H9 (cell line): ENCODE measurements around the gene RNF213. TPM values are rescaled to one million over a fixed set of nuclear protein-coding genes. Genes with fewer than 3 reads are reported as not detected.

Source experiments
- DNase-seq: peaks from one replicate; pipeline ENCODE4 v3.0.0-alpha.2; 2017
- H2AFZ ChIP-seq: one replicate; pipeline ENCODE4 v1.6.1; 2013; ENCODE audit warnings: mild to moderate bottlenecking, low read length, control low read depth, moderate library complexity
- H2AK5ac ChIP-seq: 2 replicates; pipeline ENCODE4 v1.6.1; 2013; ENCODE audit warnings: low read length, control low read depth, mixed read lengths; ENCODE audit not compliant: insufficient read length
- H2BK120ac ChIP-seq: one replicate; pipeline ENCODE4 v1.6.1; 2013; ENCODE audit warnings: low read depth, mild to moderate bottlenecking, low read length, control low read depth, inconsistent platforms; ENCODE audit not compliant: poor library complexity, severe bottlenecking
- H2BK12ac ChIP-seq: 2 replicates; pipeline ENCODE4 v1.6.1; 2013; ENCODE audit warnings: low read length, control low read depth, mixed read lengths, low read depth; ENCODE audit not compliant: insufficient read length
- H2BK15ac ChIP-seq: 2 replicates; pipeline ENCODE4 v1.6.1; 2013; ENCODE audit warnings: low read depth, low read length, control low read depth
- H2BK20ac ChIP-seq: one replicate; pipeline ENCODE4 v1.6.1; 2013; ENCODE audit warnings: low read depth, mild to moderate bottlenecking, low read length, control low read depth, inconsistent platforms; ENCODE audit not compliant: poor library complexity, severe bottlenecking
- H2BK5ac ChIP-seq: 2 replicates; pipeline ENCODE4 v1.6.1; 2013; ENCODE audit warnings: low read length, control low read depth, mixed read lengths; ENCODE audit not compliant: insufficient read length
- H3K14ac ChIP-seq: 2 replicates; pipeline ENCODE4 v1.6.1; 2013; ENCODE audit warnings: low read length, control low read depth; ENCODE audit not compliant: insufficient read depth
- H3K18ac ChIP-seq: 2 replicates; pipeline ENCODE4 v1.6.1; 2013; ENCODE audit warnings: low read depth, mild to moderate bottlenecking, mixed read lengths, low read length, control low read depth; ENCODE audit not compliant: insufficient read length
- H3K23ac ChIP-seq: 2 replicates; pipeline ENCODE4 v1.6.1; 2013; ENCODE audit warnings: low read length, control low read depth, mixed read lengths, low read depth; ENCODE audit not compliant: insufficient read length
- H3K23me2 ChIP-seq: 2 replicates; pipeline ENCODE4 v1.6.1; 2013; ENCODE audit warnings: low read depth, mild to moderate bottlenecking, mixed read lengths, low read length, control low read depth; ENCODE audit not compliant: insufficient read length, poor library complexity, severe bottlenecking
- H3K27ac ChIP-seq: 2 replicates; pipeline ENCODE4 v1.5.1; 2013; ENCODE audit warnings: low read length, control low read depth, mixed read lengths, low read depth; ENCODE audit not compliant: insufficient read length
- H3K27me3 ChIP-seq: 2 replicates; pipeline ENCODE4 v1.6.1; 2013; ENCODE audit warnings: low read length, control low read depth, inconsistent platforms; ENCODE audit not compliant: insufficient read depth
- H3K4ac ChIP-seq: 2 replicates; pipeline ENCODE4 v1.6.1; 2013; ENCODE audit warnings: low read depth, mild to moderate bottlenecking, control low read depth, inconsistent platforms, low read length, moderate library complexity
- H3K4me1 ChIP-seq: 2 replicates; pipeline ENCODE4 v1.6.1; 2013; ENCODE audit warnings: low read length, control low read depth, inconsistent platforms; ENCODE audit not compliant: insufficient read depth
- H3K4me2 ChIP-seq: 2 replicates; pipeline ENCODE4 v1.6.1; 2013; ENCODE audit warnings: low read length, control low read depth, mixed read lengths; ENCODE audit not compliant: insufficient read length, insufficient read depth
- H3K56ac ChIP-seq: 2 replicates; pipeline ENCODE4 v1.6.1; 2013; ENCODE audit warnings: low read depth, mild to moderate bottlenecking, mixed read lengths, low read length, control low read depth; ENCODE audit not compliant: insufficient read length
- H3K79me1 ChIP-seq: 2 replicates; pipeline ENCODE4 v1.6.1; 2013; ENCODE audit warnings: low read depth, mild to moderate bottlenecking, moderate library complexity, low read length, control low read depth, inconsistent platforms; ENCODE audit not compliant: insufficient read depth, poor library complexity, severe bottlenecking
- H3K79me2 ChIP-seq: 2 replicates; pipeline ENCODE4 v1.6.1; 2013; ENCODE audit warnings: low read length, control low read depth, inconsistent platforms; ENCODE audit not compliant: insufficient read depth
- H3K9ac ChIP-seq: 2 replicates; pipeline ENCODE4 v1.6.1; 2013; ENCODE audit warnings: low read length, control low read depth, mixed read lengths; ENCODE audit not compliant: insufficient read length; ENCODE audit errors: extremely low read depth
- H3K9me3 ChIP-seq: one replicate; pipeline ENCODE4 v1.6.1; 2013; ENCODE audit warnings: low read depth, low read length, inconsistent platforms; ENCODE audit not compliant: control insufficient read depth
- H3T11ph ChIP-seq: one replicate; pipeline ENCODE4 v1.6.1; 2013; ENCODE audit warnings: mild to moderate bottlenecking, low read length, control low read depth, inconsistent platforms
- H4K20me1 ChIP-seq: one replicate; pipeline ENCODE4 v1.6.1; 2013; ENCODE audit not compliant: control insufficient read depth, insufficient read length, insufficient read depth
- H4K5ac ChIP-seq: 2 replicates; pipeline ENCODE4 v1.6.1; 2013; ENCODE audit warnings: low read depth, mild to moderate bottlenecking, mixed read lengths, low read length, control low read depth; ENCODE audit not compliant: insufficient read length
- H4K8ac ChIP-seq: replicated peaks from 2 replicates; pipeline ENCODE4 v1.6.1; 2013; ENCODE audit warnings: low read length, control low read depth, mixed read lengths, low read depth; ENCODE audit not compliant: insufficient read length
- H4K91ac ChIP-seq: 2 replicates; pipeline ENCODE4 v1.6.1; 2013; ENCODE audit warnings: low read depth, mild to moderate bottlenecking, moderate library complexity, mixed read lengths, low read length, control low read depth; ENCODE audit not compliant: insufficient read length
- H3K27ac Mint-ChIP-seq, 3 experiments: 2 replicates in 2 of 3; 3 replicates in 1 of 3; pipeline ENCODE4 v1.8.0; 2020 to 2021; ENCODE audit warnings: mixed read lengths in 3 of 3, mild to moderate bottlenecking in 1 of 3, moderate library complexity in 1 of 3
- H3K27me3 Mint-ChIP-seq: 2 replicates; pipeline ENCODE4 v1.8.0; 2021; ENCODE audit warnings: low read depth, mild to moderate bottlenecking, moderate library complexity, mixed read lengths
- H3K36me3 Mint-ChIP-seq, 3 experiments: 2 replicates in 2 of 3; 3 replicates in 1 of 3; pipeline ENCODE4 v1.8.0; 2020 to 2021; ENCODE audit warnings: low read depth in 3 of 3, mixed read lengths in 3 of 3; ENCODE audit not compliant: insufficient read depth in 1 of 3
- H3K4me1 Mint-ChIP-seq, 2 experiments: 2 replicates each; pipeline ENCODE4 v1.8.0; 2020; ENCODE audit warnings: mixed read lengths in 2 of 2
- H3K4me3 Mint-ChIP-seq, 2 experiments: 2 replicates in 1 of 2; 3 replicates in 1 of 2; pipeline ENCODE4 v1.8.0; 2020 to 2021; ENCODE audit warnings: mild to moderate bottlenecking in 2 of 2, mixed read lengths in 2 of 2, moderate library complexity in 1 of 2
- H3K9me3 Mint-ChIP-seq, 2 experiments: 2 replicates in 1 of 2; 3 replicates in 1 of 2; pipeline ENCODE4 v1.8.0; 2020; ENCODE audit warnings: mild to moderate bottlenecking in 2 of 2, mixed read lengths in 2 of 2, moderate library complexity in 1 of 2
- WGBS: extraction: QIAGEN DNeasy Blood & Tissue Kit; methylation state at CpG from one replicate; pipeline ENCODE4 v1.1.7; 2013; ENCODE audit warnings: missing lambda C conversion rate, low lambda C conversion rate, mixed read lengths; ENCODE audit not compliant: insufficient read length; ENCODE audit errors: extremely low coverage; 5-methylcytosine and 5-hydroxymethylcytosine counted together
- total RNA-seq: library from RNA; stranded (reverse); gene quantifications from 2 replicates; pipeline ENCODE4 v1.2.1, GENCODE V29; 2021
- TF ChIP-seq, protein P1 (sequence below): fragments of 200-600 bp; sonication (generic); conservative IDR thresholded peaks from 3 replicates; pipeline ENCODE4 v1.8.0; 2021; ENCODE audit warnings: antibody characterized with exemption, mild to moderate bottlenecking

The RNF213 gene
- total RNA-seq, 1 experiment from 2014 or later = 34.3 TPM

DNA sequence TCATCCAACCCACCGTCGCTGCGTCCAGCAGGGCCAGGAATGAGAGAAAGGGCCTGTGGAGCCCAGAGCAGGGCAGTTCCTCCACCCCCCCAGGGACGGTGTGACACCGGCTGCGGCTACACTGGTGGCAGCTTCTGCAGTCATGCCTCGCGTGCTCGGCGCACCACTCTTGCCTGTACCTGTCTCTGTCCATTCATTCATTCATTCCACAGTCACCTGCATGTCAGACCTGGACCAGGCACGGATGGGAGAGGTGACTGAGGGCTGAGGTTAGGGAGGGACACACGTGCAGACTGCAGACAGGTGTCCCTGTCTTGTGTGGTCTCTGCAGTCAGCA lies 181.6 kb downstream of the RNF213 start:
- Mint-ChIP-seq H3K4me1 (peaks cover 7 to 19% of the 10 kb centered on the region in 2 experiments), H3K36me3 (no peaks in the 10 kb centered on the region), H3K9me3 (no peaks in the 10 kb centered on the region), H3K4me3 (no peak overlapping the region; a peak in 1 of 5 replicates), H3K27ac (no peak overlapping the region), H3K27me3 (peaks cover 36% of the 10 kb centered on the region)
- H3K27ac ChIP-seq = no peak overlapping the region
- no peak overlapping the region for H2BK15ac ChIP-seq
- H2BK12ac ChIP-seq = no peak overlapping the region
- H3K79me1 ChIP-seq = no peaks in the 10 kb centered on the region
- H2BK120ac ChIP-seq = no peak overlapping the region
- no CpG with 5 or more reads among the region's 12 CpGs for WGBS
- H4K20me1 ChIP-seq = no peaks in the 10 kb centered on the region
- H3K79me2 ChIP-seq = no peaks in the 10 kb centered on the region
- H3T11ph ChIP-seq = no peak overlapping the region
- H4K5ac ChIP-seq = no peak overlapping the region
- no peak overlapping the region for H2AK5ac ChIP-seq
- H4K91ac ChIP-seq = no peak overlapping the region
- H3K18ac ChIP-seq = no peak overlapping the region
- no peak overlapping the region for H3K23ac ChIP-seq
- no peak overlapping the region for H3K4me2 ChIP-seq
- no peaks in the 10 kb centered on the region for H3K9me3 ChIP-seq
- no peak overlapping the region for H3K14ac ChIP-seq
- H3K9ac ChIP-seq = no peak overlapping the region
- H4K8ac ChIP-seq = no peak overlapping the region
- no peak overlapping the region for H3K56ac ChIP-seq
- no peak overlapping the region for H3K4ac ChIP-seq
- H3K4me1 ChIP-seq = no peaks in the 10 kb centered on the region
- H2BK5ac ChIP-seq = no peak overlapping the region
- TF ChIP-seq, protein P1, sequence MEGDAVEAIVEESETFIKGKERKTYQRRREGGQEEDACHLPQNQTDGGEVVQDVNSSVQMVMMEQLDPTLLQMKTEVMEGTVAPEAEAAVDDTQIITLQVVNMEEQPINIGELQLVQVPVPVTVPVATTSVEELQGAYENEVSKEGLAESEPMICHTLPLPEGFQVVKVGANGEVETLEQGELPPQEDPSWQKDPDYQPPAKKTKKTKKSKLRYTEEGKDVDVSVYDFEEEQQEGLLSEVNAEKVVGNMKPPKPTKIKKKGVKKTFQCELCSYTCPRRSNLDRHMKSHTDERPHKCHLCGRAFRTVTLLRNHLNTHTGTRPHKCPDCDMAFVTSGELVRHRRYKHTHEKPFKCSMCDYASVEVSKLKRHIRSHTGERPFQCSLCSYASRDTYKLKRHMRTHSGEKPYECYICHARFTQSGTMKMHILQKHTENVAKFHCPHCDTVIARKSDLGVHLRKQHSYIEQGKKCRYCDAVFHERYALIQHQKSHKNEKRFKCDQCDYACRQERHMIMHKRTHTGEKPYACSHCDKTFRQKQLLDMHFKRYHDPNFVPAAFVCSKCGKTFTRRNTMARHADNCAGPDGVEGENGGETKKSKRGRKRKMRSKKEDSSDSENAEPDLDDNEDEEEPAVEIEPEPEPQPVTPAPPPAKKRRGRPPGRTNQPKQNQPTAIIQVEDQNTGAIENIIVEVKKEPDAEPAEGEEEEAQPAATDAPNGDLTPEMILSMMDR = no peak
- H2AFZ ChIP-seq = no peak overlapping the region
- no peaks in the 10 kb centered on the region for H3K27me3 ChIP-seq
- no peaks in the 10 kb centered on the region for H3K23me2 ChIP-seq
- H2BK20ac ChIP-seq = no peak overlapping the region
- no peak for DNase-seq
